HEK293T (cell line): ENCODE measurements around the gene AASS.

Source experiments
- ARNT ChIP-seq: fragments of 450-650 bp; IDR thresholded peaks from 2 replicates; pipeline ENCODE4 v1.6.1; 2017; ENCODE audit warnings: mild to moderate bottlenecking
- BHLHE40 ChIP-seq: fragments of 450-650 bp; IDR thresholded peaks from 2 replicates; pipeline ENCODE4 v1.6.1; 2016; ENCODE audit warnings: mild to moderate bottlenecking, moderate library complexity, borderline replicate concordance
- ELF4 ChIP-seq: fragments of 450-650 bp; IDR thresholded peaks from 2 replicates; pipeline ENCODE4 v1.6.1; 2017; ENCODE audit warnings: antibody characterized with exemption
- FOXA1 ChIP-seq: fragments of 450-650 bp; IDR thresholded peaks from 2 replicates; pipeline ENCODE4 v1.6.1; 2016; ENCODE audit warnings: mild to moderate bottlenecking
- FOXK2 ChIP-seq: fragments of 450-650 bp; IDR thresholded peaks from 2 replicates; pipeline ENCODE4 v1.6.1; 2016; ENCODE audit warnings: mild to moderate bottlenecking
- FOXM1 ChIP-seq: fragments of 450-650 bp; IDR thresholded peaks from 2 replicates; pipeline ENCODE4 v1.6.1; 2017; ENCODE audit warnings: mild to moderate bottlenecking, borderline replicate concordance
- LEF1 ChIP-seq: fragments of 450-650 bp; IDR thresholded peaks from 2 replicates; pipeline ENCODE4 v1.6.1; 2017; ENCODE audit warnings: mild to moderate bottlenecking, borderline replicate concordance
- NFRKB ChIP-seq: fragments of 450-650 bp; IDR thresholded peaks from 2 replicates; pipeline ENCODE4 v1.6.1; 2016; ENCODE audit warnings: mild to moderate bottlenecking, moderate library complexity
- PKNOX1 ChIP-seq: fragments of 450-650 bp; IDR thresholded peaks from 2 replicates; pipeline ENCODE4 v1.6.1; 2016
- SP1 ChIP-seq: fragments of 450-650 bp; IDR thresholded peaks from 2 replicates; pipeline ENCODE4 v1.6.1; 2017
- SUZ12 ChIP-seq: fragments of 450-650 bp; IDR thresholded peaks from 2 replicates; pipeline ENCODE4 v1.6.1; 2016; ENCODE audit warnings: mild to moderate bottlenecking
- TARDBP ChIP-seq: fragments of 450-650 bp; IDR thresholded peaks from 2 replicates; pipeline ENCODE4 v1.6.1; 2016
- ZNF384 ChIP-seq: fragments of 450-650 bp; IDR thresholded peaks from 2 replicates; pipeline ENCODE4 v1.6.1; 2016

- no peak for TF ChIP-seq PKNOX1
- TF ChIP-seq FOXK2: no peak
- no peak for TF ChIP-seq SUZ12
- TF ChIP-seq ARNT: no peak
- TF ChIP-seq ZNF384: no peak
- TF ChIP-seq SP1: no peak
- no peak for TF ChIP-seq LEF1
- TF ChIP-seq FOXM1: no peak
- no peak for TF ChIP-seq ELF4
- TF ChIP-seq NFRKB: no peak
- no peak for TF ChIP-seq FOXA1
- TF ChIP-seq TARDBP: no peak
- no peak for TF ChIP-seq BHLHE40
These were observed 89.7 kb downstream of the AASS start for GRCh38 chr7:122054393-122054792.
